HEK293 (cell line): ENCODE data around the gene TIGD2.
A peak's percentile ranks its signal among the peaks of the same experiment; 100 is the strongest.

Source experiments
- EGR2 ChIP-seq: fragments of 450-650 bp; formaldehyde crosslinking; IDR thresholded peaks from 2 replicates; pipeline ENCODE4 v1.5.1; 2016; ENCODE audit warnings: low read depth, missing biosample characterization, missing genetic modification characterization
- HOXD13 ChIP-seq: sonication (generic); formaldehyde crosslinking; IDR thresholded peaks from 2 replicates; pipeline ENCODE4 v1.8.0; 2022; ENCODE audit warnings: missing genetic modification reagents, borderline replicate concordance
- KLF1 ChIP-seq: fragments of 450-650 bp; formaldehyde crosslinking; IDR thresholded peaks from 2 replicates; pipeline ENCODE4 v1.5.1; 2016; ENCODE audit warnings: missing biosample characterization, missing genetic modification characterization
- KLF16 ChIP-seq: fragments of 450-650 bp; formaldehyde crosslinking; IDR thresholded peaks from 2 replicates; pipeline ENCODE4 v1.5.1; 2017; ENCODE audit warnings: missing biosample characterization, missing genetic modification characterization
- KLF9 ChIP-seq: fragments of 450-650 bp; formaldehyde crosslinking; IDR thresholded peaks from 2 replicates; pipeline ENCODE4 v1.5.1; 2016; ENCODE audit warnings: missing biosample characterization, missing genetic modification characterization, low read depth
- SP2 ChIP-seq: fragments of 450-650 bp; formaldehyde crosslinking; IDR thresholded peaks from 2 replicates; pipeline ENCODE4 v1.5.1; 2016; ENCODE audit warnings: missing biosample characterization, missing genetic modification characterization
- ZFHX2 ChIP-seq: fragments of 450-650 bp; formaldehyde crosslinking; conservative IDR thresholded peaks from 2 replicates; pipeline ENCODE4 v1.5.1; 2016; ENCODE audit warnings: missing biosample characterization, missing genetic modification characterization
- ZNF112 ChIP-seq: fragments of 450-650 bp; formaldehyde crosslinking; IDR thresholded peaks from 2 replicates; pipeline ENCODE4 v1.5.0; 2017; ENCODE audit warnings: missing biosample characterization, missing genetic modification characterization
- ZNF24 ChIP-seq: fragments of 450-650 bp; formaldehyde crosslinking; IDR thresholded peaks from 2 replicates; pipeline ENCODE4 v1.5.1; 2016; ENCODE audit warnings: missing biosample characterization, missing genetic modification characterization
- ZNF324 ChIP-seq: fragments of 450-650 bp; formaldehyde crosslinking; IDR thresholded peaks from 2 replicates; pipeline ENCODE4 v1.5.1; 2016; ENCODE audit warnings: missing biosample characterization, missing genetic modification characterization
- ZNF350 ChIP-seq: fragments of 450-650 bp; formaldehyde crosslinking; IDR thresholded peaks from 2 replicates; pipeline ENCODE4 v1.5.0; 2017; ENCODE audit warnings: missing biosample characterization, mild to moderate bottlenecking, missing genetic modification characterization
- ZNF530 ChIP-seq: fragments of 450-650 bp; formaldehyde crosslinking; IDR thresholded peaks from 2 replicates; pipeline ENCODE4 v1.5.1; 2016; ENCODE audit warnings: low read depth, missing biosample characterization, missing genetic modification characterization
- ZNF560 ChIP-seq: fragments of 450-650 bp; formaldehyde crosslinking; IDR thresholded peaks from 2 replicates; pipeline ENCODE4 v1.5.1; 2017; ENCODE audit warnings: missing biosample characterization, missing genetic modification characterization, borderline replicate concordance
- ZNF561 ChIP-seq: fragments of 450-650 bp; IDR thresholded peaks from 2 replicates; pipeline ENCODE4 v1.5.1; 2018; ENCODE audit warnings: missing biosample characterization, missing genetic modification characterization, borderline replicate concordance
- ZNF571 ChIP-seq: fragments of 450-650 bp; formaldehyde crosslinking; IDR thresholded peaks from 2 replicates; pipeline ENCODE4 v1.5.0; 2017; ENCODE audit warnings: missing biosample characterization, missing genetic modification characterization
- ZNF610 ChIP-seq: fragments of 450-650 bp; formaldehyde crosslinking; IDR thresholded peaks from 2 replicates; pipeline ENCODE4 v1.5.1; 2016; ENCODE audit warnings: missing biosample characterization, missing genetic modification characterization, borderline replicate concordance
- ZNF76 ChIP-seq: fragments of 450-650 bp; formaldehyde crosslinking; IDR thresholded peaks from 2 replicates; pipeline ENCODE4; 2016; ENCODE audit warnings: low read depth, missing biosample characterization, missing genetic modification characterization, borderline replicate concordance
- ZNF777 ChIP-seq: fragments of 450-650 bp; formaldehyde crosslinking; IDR thresholded peaks from 2 replicates; pipeline ENCODE4 v1.5.1; 2017; ENCODE audit warnings: missing biosample characterization, missing genetic modification characterization, borderline replicate concordance
- ZNF843 ChIP-seq: fragments of 450-650 bp; formaldehyde crosslinking; IDR thresholded peaks from 2 replicates; pipeline ENCODE4 v1.5.1; 2016; ENCODE audit warnings: missing biosample characterization, missing genetic modification characterization
- ZSCAN30 ChIP-seq: fragments of 450-650 bp; IDR thresholded peaks from 2 replicates; pipeline ENCODE4 v1.5.1; 2018; ENCODE audit warnings: missing biosample characterization, mild to moderate bottlenecking, missing genetic modification characterization, moderate library complexity
- TF ChIP-seq, protein P1 (sequence below): fragments of 450-650 bp; formaldehyde crosslinking; IDR thresholded peaks from 2 replicates; pipeline ENCODE4 v1.5.1; 2016; ENCODE audit warnings: missing biosample characterization, missing genetic modification characterization
- TF ChIP-seq, protein P2 (sequence below): fragments of 450-650 bp; formaldehyde crosslinking; IDR thresholded peaks from 2 replicates; pipeline ENCODE4 v1.5.1; 2017; ENCODE audit warnings: missing biosample characterization, missing genetic modification characterization
- TF ChIP-seq, protein P3 (sequence below): sonication (generic); formaldehyde crosslinking; IDR thresholded peaks from 2 replicates; pipeline ENCODE4 v1.8.1; 2022; ENCODE audit warnings: mild to moderate bottlenecking, moderate library complexity, missing genetic modification reagents
- TF ChIP-seq, protein P4 (sequence below): fragments of 450-650 bp; formaldehyde crosslinking; IDR thresholded peaks from 2 replicates; pipeline ENCODE4 v1.5.1; 2016; ENCODE audit warnings: missing biosample characterization, missing genetic modification characterization
- TF ChIP-seq, protein P5 (sequence below): fragments of 450-650 bp; formaldehyde crosslinking; conservative IDR thresholded peaks from 2 replicates; pipeline ENCODE4 v1.5.1; 2016; ENCODE audit warnings: low read depth, missing biosample characterization, missing genetic modification characterization

TIGD2 gene

DNA sequence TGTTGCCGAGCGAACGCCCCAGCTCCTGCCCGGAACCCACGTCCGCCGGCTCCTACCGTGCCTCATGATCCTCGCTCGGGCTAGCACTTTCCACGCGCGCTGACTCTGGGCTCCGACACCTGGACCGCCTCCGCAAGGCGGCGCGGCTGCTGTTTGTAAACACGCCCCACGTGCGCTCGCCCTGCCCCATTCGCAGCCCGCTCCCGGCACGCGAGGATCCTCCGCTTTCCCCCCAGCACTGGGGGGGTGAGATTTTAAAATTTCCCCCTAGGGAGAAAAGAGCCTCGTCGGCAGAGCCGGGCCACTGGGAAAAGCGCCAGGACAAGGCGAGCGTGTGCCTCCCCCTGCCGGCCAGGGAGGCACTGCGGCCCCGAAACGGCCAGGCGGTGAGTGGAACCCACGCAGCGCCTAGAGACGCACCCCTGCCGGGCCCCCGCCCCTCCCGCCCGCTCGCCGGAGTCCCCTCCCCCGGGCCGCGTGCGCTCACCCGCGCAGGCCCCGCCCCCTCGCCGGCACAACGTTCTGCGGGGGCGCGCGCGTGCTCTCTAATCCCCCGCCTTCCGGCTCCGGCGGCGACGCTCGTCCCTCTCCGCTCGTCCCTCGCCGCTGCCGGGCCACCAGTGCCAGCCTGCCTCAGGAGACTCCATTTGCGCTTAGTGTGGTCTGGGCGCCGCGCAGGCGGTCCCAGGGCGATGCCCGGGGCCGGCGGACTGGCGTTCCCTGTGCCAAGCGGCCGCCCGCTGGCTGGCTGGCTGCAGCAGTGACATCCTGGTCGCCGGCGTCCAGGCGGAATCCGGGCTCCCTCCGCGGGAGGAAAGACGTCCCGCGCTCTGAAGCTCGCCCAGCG lies at the start of gene TIGD2 (continued):
- no peak for TF ChIP-seq ZNF530
- peak; percentile 76; the same call in 1 of the 2 replicates for TF ChIP-seq ZNF777 (tag by site-specific recombination)
- TF ChIP-seq ZNF112 (tag by site-specific recombination) = no peak
- no peak for TF ChIP-seq ZNF350 (tag by site-specific recombination)
- 0 out of 2 replicates have a peak, but pooled peaks have one; percentile 31 for TF ChIP-seq EGR2 (tag by site-specific recombination)
- TF ChIP-seq, protein P1, sequence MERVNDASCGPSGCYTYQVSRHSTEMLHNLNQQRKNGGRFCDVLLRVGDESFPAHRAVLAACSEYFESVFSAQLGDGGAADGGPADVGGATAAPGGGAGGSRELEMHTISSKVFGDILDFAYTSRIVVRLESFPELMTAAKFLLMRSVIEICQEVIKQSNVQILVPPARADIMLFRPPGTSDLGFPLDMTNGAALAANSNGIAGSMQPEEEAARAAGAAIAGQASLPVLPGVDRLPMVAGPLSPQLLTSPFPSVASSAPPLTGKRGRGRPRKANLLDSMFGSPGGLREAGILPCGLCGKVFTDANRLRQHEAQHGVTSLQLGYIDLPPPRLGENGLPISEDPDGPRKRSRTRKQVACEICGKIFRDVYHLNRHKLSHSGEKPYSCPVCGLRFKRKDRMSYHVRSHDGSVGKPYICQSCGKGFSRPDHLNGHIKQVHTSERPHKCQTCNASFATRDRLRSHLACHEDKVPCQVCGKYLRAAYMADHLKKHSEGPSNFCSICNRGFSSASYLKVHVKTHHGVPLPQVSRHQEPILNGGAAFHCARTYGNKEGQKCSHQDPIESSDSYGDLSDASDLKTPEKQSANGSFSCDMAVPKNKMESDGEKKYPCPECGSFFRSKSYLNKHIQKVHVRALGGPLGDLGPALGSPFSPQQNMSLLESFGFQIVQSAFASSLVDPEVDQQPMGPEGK (tag by site-specific recombination) = peak; percentile 56; the same call in 1 of the 2 replicates
- no peak for TF ChIP-seq KLF1 (tag by site-specific recombination)
- peak; percentile 85 for TF ChIP-seq ZFHX2 (tag by site-specific recombination)
- TF ChIP-seq ZSCAN30 (tag by site-specific recombination) = peak; percentile 40; the same call in 1 of the 2 replicates
- no peak for TF ChIP-seq ZNF560
- peak; percentile 13; the same call in 1 of the 2 replicates for TF ChIP-seq ZNF843 (tag by site-specific recombination)
- TF ChIP-seq ZNF76 (tag by site-specific recombination) = peak; percentile 35; the same call in 1 of the 2 replicates
- TF ChIP-seq ZNF610 (tag by site-specific recombination) = peak; percentile 55; the same call in 1 of the 2 replicates
- no peak; the same call in 1 of the 2 replicates for TF ChIP-seq KLF16 (tag by site-specific recombination)
- peak; percentile 44 for TF ChIP-seq KLF9 (tag by site-specific recombination)
- TF ChIP-seq ZNF561 (tag by site-specific recombination) = 0 out of 2 replicates have a peak, but pooled peaks have one; percentile 14
- no peak for TF ChIP-seq ZNF324 (tag by site-specific recombination)
- TF ChIP-seq ZNF24 (tag by site-specific recombination) = 0 out of 2 replicates have a peak, but pooled peaks have one; percentile 23
- TF ChIP-seq, protein P2, sequence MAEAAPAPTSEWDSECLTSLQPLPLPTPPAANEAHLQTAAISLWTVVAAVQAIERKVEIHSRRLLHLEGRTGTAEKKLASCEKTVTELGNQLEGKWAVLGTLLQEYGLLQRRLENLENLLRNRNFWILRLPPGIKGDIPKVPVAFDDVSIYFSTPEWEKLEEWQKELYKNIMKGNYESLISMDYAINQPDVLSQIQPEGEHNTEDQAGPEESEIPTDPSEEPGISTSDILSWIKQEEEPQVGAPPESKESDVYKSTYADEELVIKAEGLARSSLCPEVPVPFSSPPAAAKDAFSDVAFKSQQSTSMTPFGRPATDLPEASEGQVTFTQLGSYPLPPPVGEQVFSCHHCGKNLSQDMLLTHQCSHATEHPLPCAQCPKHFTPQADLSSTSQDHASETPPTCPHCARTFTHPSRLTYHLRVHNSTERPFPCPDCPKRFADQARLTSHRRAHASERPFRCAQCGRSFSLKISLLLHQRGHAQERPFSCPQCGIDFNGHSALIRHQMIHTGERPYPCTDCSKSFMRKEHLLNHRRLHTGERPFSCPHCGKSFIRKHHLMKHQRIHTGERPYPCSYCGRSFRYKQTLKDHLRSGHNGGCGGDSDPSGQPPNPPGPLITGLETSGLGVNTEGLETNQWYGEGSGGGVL = peak; percentile 93
- no peak for TF ChIP-seq ZNF571 (tag by site-specific recombination)
- no peak for TF ChIP-seq HOXD13 (CRISPR knock-in tag)
- TF ChIP-seq, protein P3, sequence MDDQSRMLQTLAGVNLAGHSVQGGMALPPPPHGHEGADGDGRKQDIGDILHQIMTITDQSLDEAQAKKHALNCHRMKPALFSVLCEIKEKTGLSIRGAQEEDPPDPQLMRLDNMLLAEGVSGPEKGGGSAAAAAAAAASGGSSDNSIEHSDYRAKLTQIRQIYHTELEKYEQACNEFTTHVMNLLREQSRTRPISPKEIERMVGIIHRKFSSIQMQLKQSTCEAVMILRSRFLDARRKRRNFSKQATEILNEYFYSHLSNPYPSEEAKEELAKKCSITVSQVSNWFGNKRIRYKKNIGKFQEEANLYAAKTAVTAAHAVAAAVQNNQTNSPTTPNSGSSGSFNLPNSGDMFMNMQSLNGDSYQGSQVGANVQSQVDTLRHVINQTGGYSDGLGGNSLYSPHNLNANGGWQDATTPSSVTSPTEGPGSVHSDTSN (CRISPR knock-in tag) = peak; percentile 20; the same call in 1 of the 2 replicates
- TF ChIP-seq, protein P4, sequence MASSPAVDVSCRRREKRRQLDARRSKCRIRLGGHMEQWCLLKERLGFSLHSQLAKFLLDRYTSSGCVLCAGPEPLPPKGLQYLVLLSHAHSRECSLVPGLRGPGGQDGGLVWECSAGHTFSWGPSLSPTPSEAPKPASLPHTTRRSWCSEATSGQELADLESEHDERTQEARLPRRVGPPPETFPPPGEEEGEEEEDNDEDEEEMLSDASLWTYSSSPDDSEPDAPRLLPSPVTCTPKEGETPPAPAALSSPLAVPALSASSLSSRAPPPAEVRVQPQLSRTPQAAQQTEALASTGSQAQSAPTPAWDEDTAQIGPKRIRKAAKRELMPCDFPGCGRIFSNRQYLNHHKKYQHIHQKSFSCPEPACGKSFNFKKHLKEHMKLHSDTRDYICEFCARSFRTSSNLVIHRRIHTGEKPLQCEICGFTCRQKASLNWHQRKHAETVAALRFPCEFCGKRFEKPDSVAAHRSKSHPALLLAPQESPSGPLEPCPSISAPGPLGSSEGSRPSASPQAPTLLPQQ (tag by site-specific recombination) = peak; percentile 40; the same call in 1 of the 2 replicates
- TF ChIP-seq, protein P5, sequence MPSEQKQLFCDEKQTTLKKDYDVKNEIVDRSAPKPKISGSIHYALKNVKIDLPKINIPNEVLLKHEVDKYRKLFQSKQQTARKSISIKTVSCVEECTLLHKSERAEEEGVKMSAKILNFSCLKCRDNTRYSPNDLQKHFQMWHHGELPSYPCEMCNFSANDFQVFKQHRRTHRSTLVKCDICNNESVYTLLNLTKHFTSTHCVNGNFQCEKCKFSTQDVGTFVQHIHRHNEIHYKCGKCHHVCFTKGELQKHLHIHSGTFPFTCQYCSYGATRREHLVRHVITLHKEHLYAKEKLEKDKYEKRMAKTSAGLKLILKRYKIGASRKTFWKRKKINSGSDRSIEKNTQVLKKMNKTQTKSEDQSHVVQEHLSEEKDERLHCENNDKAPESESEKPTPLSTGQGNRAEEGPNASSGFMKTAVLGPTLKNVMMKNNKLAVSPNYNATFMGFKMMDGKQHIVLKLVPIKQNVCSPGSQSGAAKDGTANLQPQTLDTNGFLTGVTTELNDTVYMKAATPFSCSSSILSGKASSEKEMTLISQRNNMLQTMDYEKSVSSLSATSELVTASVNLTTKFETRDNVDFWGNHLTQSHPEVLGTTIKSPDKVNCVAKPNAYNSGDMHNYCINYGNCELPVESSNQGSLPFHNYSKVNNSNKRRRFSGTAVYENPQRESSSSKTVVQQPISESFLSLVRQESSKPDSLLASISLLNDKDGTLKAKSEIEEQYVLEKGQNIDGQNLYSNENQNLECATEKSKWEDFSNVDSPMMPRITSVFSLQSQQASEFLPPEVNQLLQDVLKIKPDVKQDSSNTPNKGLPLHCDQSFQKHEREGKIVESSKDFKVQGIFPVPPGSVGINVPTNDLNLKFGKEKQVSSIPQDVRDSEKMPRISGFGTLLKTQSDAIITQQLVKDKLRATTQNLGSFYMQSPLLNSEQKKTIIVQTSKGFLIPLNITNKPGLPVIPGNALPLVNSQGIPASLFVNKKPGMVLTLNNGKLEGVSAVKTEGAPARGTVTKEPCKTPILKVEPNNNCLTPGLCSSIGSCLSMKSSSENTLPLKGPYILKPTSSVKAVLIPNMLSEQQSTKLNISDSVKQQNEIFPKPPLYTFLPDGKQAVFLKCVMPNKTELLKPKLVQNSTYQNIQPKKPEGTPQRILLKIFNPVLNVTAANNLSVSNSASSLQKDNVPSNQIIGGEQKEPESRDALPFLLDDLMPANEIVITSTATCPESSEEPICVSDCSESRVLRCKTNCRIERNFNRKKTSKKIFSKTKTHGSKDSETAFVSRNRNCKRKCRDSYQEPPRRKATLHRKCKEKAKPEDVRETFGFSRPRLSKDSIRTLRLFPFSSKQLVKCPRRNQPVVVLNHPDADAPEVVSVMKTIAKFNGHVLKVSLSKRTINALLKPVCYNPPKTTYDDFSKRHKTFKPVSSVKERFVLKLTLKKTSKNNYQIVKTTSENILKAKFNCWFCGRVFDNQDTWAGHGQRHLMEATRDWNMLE (tag by site-specific recombination) = 0 out of 2 replicates have a peak, but pooled peaks have one; percentile 16
- peak; percentile 37 for TF ChIP-seq SP2 (tag by site-specific recombination)
